ENCODE measurements around the gene GLRX5. TPM values are rescaled to one million over a fixed set of nuclear protein-coding genes. Genes with fewer than 3 reads are reported as not detected.

Gene GLRX5
- total RNA-seq, 1 experiment from 2014 or later = 62.2 TPM

- H2BK5ac ChIP-seq (ENCODE audit: insufficient read length, low read length) = no peak overlapping the region
- H4K20me1 ChIP-seq (ENCODE audit: control insufficient read depth, insufficient read depth, insufficient read length) = no peaks in the 10 kb centered on the region
- Mint-ChIP-seq H3K27me3 (ENCODE audit: low read depth) (peaks cover 33% of the 10 kb centered on the region), H3K4me1 (peaks cover 12 to 25% of the 10 kb centered on the region in 2 experiments), H3K36me3 (ENCODE audit: insufficient read depth in 1 of 3, low read depth in 3 of 3) (no peaks in the 10 kb centered on the region), H3K9me3 (no peaks in the 10 kb centered on the region), H3K27ac (no peak overlapping the region), H3K4me3 (no peak overlapping the region)
- no peaks in the 10 kb centered on the region; the same call in 1 of the 2 replicates for H3K79me2 ChIP-seq (ENCODE audit: insufficient read depth, low read length)
- no peak for TF ChIP-seq CTCF (conservative IDR thresholded peaks at IDR 0.05)
- H3K9me3 ChIP-seq (ENCODE audit: control insufficient read depth, low read depth, low read length) = no peaks in the 10 kb centered on the region
- H4K91ac ChIP-seq (ENCODE audit: insufficient read length, low read depth, low read length) = no peak overlapping the region
- H3K4ac ChIP-seq (ENCODE audit: low read depth, low read length) = no peak overlapping the region
- H3T11ph ChIP-seq (ENCODE audit: low read length) = no peak overlapping the region
- H2BK120ac ChIP-seq (ENCODE audit: low read depth, low read length, poor library complexity, severe bottlenecking) = no peak overlapping the region
- H3K23ac ChIP-seq (ENCODE audit: insufficient read length, low read depth, low read length) = no peak overlapping the region
- H3K79me1 ChIP-seq (ENCODE audit: insufficient read depth, low read depth, low read length, poor library complexity, severe bottlenecking) = no peaks in the 10 kb centered on the region
- no peak overlapping the region for H3K18ac ChIP-seq (ENCODE audit: insufficient read length, low read depth, low read length)
- WGBS (ENCODE audit: extremely low coverage, insufficient read length, low lambda C conversion rate) = no CpG with 5 or more reads among the region's 4 CpGs
- no peak overlapping the region for H2AK5ac ChIP-seq (ENCODE audit: insufficient read length, low read length)
- no peak overlapping the region for H3K27ac ChIP-seq (ENCODE audit: insufficient read length, low read depth, low read length)
- DNase-seq = no peak
- no peaks in the 10 kb centered on the region for H3K4me1 ChIP-seq (ENCODE audit: insufficient read depth, low read length)
- H4K8ac ChIP-seq (replicated peaks; ENCODE audit: insufficient read length, low read depth, low read length) = no peak overlapping the region
- H2BK15ac ChIP-seq (ENCODE audit: low read depth, low read length) = no peak overlapping the region
- no peak overlapping the region for H2AFZ ChIP-seq (ENCODE audit: low read length)
- H3K27me3 ChIP-seq (ENCODE audit: insufficient read depth, low read length) = no peaks in the 10 kb centered on the region; the same call in 1 of the 2 replicates
- H3K9ac ChIP-seq (ENCODE audit: extremely low read depth, insufficient read length, low read length) = no peak overlapping the region
- H4K5ac ChIP-seq (ENCODE audit: insufficient read length, low read depth, low read length) = no peak overlapping the region
- H2BK12ac ChIP-seq (ENCODE audit: insufficient read length, low read depth, low read length) = no peak overlapping the region
- no peak overlapping the region for H3K56ac ChIP-seq (ENCODE audit: insufficient read length, low read depth, low read length)
- H3K23me2 ChIP-seq (ENCODE audit: insufficient read length, low read depth, low read length, poor library complexity, severe bottlenecking) = no peaks in the 10 kb centered on the region
- no peak overlapping the region for H3K14ac ChIP-seq (ENCODE audit: insufficient read depth, low read length)
- no peak overlapping the region for H3K4me2 ChIP-seq (ENCODE audit: insufficient read depth, insufficient read length, low read length)
- no peak overlapping the region for H2BK20ac ChIP-seq (ENCODE audit: low read depth, low read length, poor library complexity, severe bottlenecking)
These were observed 12.3 kb upstream of the GLRX5 start for GRCh38 chr14:95522556-95522955.
